Stimulated activated CD4-positive, alpha-beta T cell treated with anti-CD3 and anti-CD28 coated beads, Interleukin-12 subunit alpha, Interleukin-12 subunit beta, amount 100 ng/mL, for 48 hours (primary cell): ENCODE measurements around the gene LUZP2.

ENCODE experiments used
- DNase-seq, 3 donors: peaks; one replicate each; pipeline ENCODE4 v3.0.0-alpha.2; 2020; ENCODE audit warnings: low read depth in 2 of 3, low spot score in 1 of 3

The LUZP2 gene

DNA sequence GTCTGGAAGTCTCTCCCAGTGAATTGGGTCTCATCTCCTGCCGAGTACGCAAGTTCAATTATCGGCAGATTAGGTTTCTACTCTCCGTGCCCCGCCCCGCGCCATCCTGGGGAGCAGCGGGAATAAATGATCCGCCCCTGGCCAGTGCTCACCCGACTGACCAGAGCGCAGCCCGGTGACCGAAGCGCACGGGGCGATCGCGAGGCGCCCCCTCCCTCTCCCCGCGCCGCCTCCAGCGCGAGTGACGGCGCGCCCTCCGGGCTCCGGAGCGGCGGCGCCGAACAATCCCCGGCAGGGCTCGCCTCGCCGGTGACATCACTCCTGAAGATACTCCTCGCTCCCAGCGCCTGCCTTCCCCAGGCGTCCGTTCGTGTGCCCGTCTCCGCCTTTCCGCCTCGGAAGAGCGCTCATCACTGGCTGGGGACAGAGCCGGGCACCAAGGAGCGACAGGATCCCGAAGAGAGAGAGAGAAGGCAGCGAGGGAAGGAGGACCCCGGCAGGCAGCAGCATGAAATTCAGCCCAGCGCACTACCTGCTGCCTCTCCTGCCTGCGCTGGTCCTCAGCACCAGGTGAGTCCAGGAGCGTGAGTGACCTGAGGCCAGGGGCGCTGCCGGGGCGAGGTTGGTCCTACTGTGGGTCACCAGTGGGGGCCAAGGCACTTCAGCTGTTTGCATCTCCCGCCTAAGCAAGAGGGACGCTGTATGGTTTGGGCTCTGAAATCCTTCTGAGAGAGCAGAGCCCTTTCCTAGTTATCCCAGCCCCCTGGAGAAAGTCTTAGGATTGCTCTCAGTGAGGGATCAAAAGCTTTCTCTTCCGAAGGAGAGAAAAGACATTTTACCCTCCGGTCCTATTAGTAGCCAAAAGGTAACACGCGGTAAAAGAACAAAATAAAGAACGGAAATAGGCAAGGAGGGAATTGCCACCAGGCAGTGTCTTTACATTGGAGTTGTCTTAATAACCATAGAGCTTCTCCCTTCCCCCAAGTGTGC lies at the start of gene LUZP2:
TSS of gene LUZP2 (plus strand) at position 318 of the 990 bp plus-strand sequence.
- DNase-seq = no peak

DNA sequence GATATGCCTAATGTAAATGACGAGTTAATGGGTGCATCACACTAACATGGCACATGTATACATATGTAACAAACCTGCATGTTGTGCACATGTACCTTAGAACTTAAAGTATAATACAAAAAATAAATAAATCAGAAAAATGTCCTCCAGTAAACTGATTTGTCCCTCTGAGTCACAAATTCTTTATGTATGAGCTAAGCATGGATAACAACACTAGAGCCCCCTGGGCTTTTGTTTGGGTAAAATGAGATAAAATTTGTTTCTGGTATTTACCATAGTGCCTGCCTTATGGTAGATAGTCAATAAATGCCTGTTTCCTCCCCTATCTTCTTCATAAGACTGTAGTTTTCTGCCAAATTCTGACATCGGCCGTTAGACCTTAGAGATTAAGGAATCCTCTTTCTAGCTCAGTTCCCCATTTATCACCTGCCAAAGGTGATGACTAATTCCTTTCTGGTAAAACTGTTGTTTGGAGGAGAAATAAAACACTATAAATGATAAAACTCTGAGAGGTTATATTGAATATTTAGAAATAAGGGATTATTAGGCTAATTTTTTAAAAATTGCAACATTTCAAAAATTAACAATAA lies 43.6 kb upstream of the LUZP2 start:
- no peak for DNase-seq

DNA sequence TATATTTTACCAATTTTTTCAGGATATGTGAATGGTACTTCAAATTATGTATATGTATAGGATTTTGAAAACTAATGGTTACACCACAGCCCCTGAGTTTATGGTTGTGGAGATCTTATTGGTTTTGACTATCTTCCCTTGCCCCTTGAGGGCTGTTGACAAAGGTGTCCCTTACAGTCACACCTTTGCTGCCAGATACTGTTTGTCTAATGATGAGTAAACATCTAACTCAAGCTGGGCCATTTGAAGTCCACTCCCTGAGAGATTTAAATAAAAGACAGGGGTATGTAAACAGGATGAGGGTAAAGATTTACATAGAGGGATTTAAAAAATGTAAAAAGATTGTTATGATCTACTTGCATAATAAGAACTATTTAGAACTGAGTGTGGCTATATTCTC lies 38.9 kb upstream of the LUZP2 start:
- no peak for DNase-seq

DNA sequence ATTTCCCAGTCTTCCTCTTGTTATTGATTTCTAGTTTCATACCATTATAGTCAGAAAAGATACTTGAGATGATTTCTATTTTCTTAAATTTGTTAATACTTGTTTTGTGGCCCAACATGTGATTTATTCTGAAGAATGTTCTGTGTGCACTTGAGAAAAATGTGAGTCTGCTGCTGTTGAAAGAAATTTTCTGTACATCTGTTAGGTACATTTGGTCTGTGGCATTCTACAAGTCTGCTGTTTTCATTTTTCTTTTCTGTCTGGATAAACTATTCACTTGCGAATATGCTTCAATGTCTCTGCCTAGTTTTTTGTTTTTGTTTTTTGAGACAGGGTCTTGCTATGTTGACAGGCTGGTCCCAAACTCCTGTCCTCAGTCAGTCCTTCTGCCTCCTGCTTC lies 26.4 kb upstream of the LUZP2 start:
- DNase-seq = no peak

DNA sequence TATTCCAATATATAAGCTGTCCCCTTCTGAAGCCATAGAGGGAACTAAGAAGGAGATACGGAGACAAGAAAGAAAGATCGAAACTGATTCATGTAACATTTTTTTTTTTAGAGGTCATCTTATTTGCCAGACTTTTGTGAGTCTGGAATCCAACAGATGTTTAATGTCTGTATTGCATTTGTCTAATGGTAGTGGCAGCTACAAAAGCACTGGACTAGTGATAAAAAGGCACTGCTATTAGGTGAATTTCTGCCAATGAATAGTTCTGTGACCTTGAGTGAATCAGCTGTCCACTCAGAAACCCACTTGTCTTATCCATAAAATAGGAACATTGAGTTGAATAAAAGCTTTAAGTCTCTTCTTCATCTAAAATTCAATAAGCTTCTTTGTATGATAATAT lies 25.8 kb upstream of the LUZP2 start:
- DNase-seq = no peak

DNA sequence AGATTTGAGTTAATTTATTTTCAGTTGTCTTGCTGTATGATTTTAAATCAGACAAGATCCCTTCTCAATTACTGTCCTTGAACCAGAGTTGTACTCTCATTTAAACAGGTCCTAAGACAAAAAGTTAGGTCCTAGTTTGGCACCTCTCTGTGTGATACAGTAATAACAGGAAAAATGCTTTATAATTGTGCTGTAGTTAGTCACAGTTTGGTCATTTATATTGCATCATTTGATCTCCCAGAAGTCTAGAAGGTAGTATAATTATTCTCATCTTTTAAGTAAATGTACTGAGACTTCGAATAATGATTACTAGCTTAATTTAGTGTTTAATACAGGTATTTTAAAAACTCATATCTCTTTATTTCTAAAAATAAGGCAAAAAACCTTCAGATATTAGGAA lies 18.1 kb upstream of the LUZP2 start:
- DNase-seq = no peak

DNA sequence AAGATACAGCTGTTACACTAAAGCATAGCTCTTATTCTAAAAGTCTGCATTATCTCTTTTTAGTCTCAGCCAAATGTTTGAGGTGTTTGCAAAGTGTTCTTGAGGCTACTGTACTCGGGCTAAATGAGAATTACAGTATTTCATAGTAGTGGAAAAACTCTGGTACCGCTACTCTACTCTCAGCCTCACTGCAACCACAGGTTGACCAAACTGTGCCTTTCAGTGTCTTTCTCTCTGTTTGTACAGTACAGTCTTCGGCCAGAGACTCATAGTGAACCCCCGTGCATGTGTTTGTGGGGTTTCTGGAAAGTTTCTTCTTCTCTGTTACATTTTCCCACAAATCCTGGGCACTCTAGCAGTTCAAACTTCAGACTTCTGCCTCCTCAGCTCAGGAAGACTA lies 7.4 kb upstream of the LUZP2 start:
- no peak for DNase-seq

DNA sequence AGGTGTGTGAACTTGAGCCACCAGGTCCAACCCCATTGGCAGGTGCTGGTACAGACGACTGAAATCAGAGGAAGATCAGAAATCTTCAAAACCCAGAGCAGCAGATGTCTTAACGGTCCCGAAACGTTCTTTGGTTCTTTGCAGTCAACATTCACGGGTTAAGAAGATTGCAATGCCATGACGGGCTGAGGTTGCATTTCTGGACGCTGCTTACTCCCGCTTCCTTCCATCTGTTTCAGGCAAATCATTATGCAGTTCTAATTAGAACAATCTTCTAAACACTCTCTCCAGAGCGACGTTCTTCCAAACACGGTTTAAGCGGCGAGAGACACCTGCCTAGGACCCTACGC lies 492 bp upstream of the LUZP2 start:
- DNase-seq = no peak

DNA sequence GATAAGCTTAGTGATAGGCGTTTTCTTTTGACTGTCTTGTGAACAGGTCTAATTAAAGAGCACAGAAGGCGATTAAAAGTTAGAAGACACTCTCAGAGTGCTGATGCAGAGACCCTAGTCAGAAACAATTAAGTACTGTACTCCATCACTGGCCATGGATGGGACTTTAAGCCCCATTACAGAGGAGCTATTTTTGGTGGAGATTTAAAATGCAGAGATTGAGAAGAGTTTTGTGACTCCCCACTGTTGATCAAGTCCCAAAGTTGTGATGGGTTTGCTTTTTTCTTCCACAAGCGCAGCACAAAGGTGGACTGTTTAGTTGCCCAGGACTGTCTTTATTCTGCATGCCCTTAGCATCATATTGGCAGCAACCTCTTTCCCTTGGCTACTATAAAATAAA lies 978 bp downstream of the LUZP2 start:
- DNase-seq = no peak

DNA sequence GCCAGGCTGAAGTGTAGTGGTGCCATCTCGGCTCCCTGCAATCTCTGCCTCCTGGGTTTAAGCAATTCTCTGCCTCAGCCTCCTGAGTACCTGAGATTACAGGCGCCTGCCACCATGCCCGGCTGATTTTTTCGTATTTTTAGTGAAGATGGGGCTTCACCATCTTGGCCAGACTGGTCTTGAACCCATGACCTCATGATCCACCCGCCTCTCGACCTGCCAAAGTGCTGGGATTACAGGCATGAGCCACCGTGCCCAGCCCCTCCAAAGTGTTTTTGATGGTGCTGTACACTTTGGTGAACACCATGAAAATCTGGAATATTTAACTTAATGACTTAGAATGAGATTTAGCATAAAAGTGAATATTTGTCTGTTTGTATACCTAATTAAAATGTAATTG lies 5.6 kb downstream of the LUZP2 start:
- DNase-seq = no peak

DNA sequence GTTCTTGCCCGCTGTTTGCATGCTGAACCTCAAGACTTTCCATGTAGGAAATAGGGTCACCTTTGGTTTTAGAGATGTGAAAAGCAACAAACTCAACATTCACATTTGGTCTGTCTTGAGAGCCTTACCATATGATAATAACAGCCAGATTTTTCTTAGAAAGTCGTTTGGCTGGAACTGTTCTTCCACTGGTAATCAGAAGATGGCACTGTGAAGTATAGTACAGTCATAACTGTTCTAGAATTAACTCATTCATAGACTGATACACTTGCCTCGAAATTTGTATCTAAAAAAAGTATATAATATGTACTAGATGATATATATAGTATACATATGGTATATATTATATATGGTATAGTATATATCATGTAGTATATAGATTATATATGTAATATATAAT lies 12.3 kb downstream of the LUZP2 start:
- no peak for DNase-seq

DNA sequence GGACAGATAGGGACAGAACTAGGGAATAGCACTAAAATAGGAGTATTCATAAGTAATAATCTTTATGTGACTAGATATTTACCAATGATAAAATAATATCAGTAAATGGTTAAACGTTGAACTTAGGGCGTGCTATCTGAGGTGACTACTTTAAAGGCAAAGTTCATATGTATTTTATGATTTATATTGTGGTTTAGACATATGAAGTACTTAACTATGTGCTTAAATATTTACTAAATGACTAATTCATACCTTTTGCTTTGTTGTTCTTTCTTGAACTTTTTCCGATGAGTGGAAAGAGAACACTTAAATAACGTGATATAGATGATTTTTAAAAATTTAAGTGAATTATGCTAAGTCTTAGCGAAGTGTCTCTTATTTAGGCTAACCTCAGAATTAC lies 14.7 kb downstream of the LUZP2 start:
- DNase-seq = no peak

DNA sequence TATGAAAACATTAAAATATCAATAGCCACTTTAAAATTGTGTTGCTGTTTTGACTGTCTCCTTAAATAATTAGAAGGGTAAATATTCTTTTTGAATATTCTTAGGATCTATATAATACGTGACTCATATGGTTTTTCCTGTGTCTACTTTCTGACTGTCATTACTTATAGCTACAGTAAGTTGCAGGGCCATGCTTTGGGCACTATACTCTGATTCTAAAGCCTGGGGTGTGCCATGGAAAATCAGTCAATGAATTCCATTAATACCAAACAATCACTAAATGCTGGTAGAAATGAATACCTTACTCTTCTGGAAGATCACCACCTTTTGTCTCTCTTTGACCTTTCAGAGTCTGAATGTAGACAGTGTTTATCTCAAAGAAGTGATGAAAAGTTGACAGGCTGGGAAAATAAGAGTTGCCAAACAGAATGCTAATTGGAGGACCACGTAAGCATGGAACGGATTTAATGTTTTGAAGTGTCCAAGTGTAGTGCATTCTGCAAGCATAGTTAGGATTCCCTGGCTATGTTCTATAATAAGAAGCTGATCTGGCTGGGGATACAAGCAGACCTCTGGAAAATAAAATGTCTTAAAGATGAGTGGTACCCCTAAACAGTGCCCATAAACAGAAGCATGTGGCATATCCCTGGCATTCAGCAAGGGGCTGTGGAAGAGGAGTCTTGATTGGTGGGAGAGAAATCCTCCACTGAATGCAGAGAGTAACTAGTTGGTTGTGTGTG lies 16.8 kb downstream of the LUZP2 start:
- DNase-seq = no peak

DNA sequence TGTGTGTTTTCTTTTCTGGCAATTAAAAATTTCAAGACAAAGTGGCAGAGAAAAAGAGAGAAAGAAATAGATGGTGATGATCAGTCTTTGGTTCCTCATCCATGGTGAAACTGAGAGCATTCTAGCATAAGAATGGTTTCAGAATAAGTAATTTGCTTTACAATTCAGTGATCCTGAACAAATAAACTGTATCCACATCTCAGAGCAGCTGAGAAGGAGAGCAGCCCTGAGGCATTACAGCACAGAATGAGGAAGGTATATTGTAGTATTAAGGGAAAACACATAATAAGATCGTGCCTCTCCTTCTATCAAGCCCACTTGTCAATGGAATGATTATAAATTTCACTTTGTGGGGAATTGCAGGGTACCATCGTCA lies 17.4 kb downstream of the LUZP2 start:
- DNase-seq = no peak

DNA sequence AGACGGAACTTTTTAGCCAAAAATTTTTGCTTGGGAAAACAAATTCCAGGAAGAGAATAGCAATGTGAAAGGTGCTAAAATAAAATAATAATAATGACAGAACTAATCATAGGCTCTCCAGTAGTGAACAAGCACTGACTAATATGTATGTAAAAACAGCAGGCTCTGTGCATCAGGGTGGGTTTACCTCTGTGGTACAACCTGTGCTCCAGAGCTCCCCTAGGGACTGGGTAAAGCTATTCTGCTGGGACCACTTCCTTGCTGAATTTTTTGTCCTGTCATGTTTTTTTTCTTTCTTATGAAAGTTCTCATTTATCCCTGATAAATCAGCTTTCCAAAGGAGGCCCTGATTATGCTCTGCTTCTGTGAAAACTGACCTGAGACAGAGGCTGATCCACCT lies 18.8 kb downstream of the LUZP2 start:
- no peak for DNase-seq

DNA sequence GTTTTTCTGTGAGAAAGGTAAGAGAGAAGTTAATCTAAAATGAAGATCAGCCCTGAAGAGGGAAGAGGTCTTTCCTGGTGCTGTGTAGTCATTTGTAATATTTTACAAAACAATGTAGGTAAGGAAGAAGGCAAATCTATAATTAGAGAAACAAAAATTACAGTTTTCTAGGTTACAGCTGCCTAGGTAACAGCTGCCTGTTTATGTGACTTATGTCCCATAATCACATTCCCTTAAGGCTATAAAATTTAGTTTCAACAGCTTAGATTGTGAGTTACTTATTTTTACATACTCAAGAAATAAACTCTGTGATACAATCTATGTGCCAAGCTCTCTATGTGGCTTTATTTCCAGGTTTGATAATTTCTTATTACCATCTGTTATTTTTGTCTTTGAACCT lies 19.8 kb downstream of the LUZP2 start:
- no peak for DNase-seq

DNA sequence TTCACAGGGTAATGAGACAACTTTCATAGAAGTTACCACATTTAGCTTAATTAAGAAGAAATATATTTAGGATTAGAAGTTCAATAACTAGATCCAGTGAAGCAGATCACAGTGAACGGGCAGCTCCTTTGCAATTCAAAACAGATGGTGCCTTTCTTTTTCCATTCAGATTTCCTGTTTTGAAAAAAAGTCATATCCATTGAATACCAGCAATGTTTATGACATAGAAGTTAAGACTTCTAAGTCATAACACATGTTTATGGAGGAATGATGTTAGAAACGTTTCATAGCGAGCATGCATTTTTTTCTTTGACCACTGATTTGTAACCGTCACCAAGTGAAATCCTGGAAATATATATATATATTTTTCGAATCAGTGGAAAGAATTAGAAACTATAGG lies 24.7 kb downstream of the LUZP2 start:
- DNase-seq = no peak

DNA sequence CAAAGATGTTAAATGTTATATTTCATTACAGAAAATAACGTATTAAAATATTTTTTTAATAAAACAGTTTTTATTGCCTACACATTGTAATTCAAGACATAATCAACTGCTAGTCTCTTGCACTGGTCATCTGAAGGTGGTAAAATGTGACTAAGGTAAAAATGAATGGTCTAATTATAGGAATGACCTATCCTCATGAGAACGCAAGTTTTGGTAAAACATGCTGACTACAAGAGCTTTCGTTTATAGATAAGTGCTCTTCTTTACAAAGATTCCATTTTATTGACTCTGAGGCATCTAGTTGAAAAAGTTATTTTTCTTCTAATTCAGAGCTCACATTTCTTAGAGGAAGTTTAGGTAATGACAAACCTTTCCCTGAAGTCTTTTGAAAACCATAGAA lies 27.3 kb downstream of the LUZP2 start:
- DNase-seq = no peak

DNA sequence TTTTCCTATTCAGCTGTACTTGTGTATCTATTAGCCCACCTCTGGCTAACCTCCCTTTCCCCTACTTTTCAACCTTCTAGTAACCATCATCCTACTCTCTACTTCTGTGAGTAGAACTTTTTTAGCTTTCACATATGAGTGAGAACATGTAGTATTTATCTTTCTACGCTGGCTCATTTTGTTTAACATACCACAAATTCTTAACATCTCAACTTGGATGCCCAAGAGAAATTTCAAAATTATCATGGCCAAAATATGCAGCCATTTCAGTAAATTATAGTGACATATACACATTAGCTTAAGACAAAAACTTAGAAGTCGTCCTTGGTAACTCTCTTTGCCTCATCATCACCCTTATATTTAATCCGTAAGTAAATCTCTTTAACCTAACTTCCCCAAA lies 34.7 kb downstream of the LUZP2 start:
- no peak for DNase-seq

DNA sequence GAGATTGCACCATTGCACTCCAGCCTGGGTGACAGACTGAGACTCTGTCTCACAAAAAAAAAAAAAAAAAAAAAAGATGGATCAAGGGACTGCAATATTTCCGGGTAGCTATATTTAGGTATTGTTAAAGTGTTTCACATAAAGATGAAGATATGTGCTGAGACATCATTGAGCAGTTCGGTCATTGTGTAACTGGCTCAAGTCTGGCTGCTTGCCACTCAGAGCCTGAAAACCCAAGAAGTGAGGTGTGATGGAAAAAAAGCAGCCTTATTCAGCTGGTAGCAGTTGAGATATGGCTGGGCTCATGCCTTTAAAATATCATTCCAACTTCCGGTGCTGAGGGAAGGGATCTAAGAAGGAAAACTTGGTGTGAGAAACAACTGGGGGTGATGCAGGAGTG lies 46.9 kb downstream of the LUZP2 start:
- no peak for DNase-seq

DNA sequence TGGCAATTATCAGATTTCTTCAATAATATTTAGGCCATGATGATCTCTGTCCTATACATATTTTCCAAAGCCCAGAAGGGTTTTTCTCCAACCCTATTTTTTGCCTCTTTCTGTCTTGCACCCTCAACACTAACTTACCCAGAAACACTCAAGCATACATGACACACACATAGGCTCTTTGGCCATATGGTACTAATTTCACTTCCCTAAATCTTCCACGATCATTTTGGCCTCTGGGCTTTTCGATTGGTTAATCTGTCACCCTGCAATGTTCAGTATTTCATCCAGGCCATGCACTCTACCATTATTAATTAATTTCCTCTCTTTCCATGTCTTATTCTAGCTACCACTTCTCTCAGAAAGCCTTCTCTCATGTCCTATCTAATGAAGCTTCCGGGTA lies 59.8 kb downstream of the LUZP2 start:
- DNase-seq = no peak

DNA sequence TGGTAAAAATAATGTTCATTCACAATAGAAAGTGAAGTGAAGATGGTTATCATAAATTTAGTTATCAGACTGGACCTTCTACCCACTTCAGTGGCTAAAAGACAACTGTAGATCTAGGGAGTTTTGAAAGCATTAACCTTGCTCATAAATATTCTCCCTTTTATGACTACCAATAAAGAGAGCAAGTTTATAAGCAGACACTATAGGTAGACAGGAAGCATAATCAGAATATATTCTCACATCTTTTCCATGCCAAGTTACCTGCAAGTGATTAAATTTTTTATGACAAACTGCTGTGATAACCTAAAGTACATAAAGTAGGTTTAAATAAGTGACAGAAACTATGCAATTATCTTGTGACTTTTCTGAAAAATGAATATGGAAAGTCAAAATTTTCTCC lies 62.5 kb downstream of the LUZP2 start:
- no peak for DNase-seq
